ENCODE data around the gene RASAL3.

DNA sequence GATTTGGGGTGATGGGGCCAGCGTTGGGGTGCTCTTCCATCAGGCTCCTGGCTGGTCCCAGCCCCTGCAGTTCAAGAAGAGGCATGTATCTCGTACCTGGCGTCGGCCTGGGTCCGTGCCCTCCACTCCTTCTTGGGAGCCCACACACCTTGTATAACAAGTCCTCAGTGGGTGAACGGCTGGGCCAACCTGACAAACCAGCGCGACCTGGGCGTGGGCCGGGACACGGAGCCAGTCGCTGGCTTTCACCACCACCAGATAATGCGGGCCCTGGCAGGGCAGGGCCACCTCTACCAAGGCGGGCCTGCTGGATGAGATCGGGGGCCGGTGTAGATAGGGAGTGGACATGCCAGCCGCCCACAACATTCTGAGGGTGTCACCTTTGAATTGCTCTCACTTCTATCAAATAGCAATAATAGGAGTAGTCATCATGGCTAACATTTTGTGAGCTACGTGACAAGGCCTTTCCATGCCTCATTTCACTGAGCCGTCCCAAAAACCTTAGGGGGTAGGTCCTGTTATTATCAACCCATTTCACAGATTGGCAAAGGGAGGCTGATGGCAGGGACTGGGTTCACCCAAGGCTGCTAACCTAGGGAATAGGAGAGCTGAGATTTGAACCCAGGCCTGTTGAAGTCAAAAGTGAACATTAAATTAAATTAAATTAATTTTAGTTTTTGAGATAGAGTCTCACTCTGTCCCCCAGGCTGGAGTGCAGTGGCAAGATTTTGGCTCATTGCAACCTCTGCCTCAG, 47.5 kb upstream of the RASAL3 start:
- TF ChIP-seq POLR2A (IDR thresholded peaks at IDR 0.05; ENCODE audit: low read depth, low read length): no peak
- no peak for TF ChIP-seq POLR2AphosphoS5 (IDR thresholded peaks at IDR 0.05; ENCODE audit: low read depth, low read length)
- no peak for TF ChIP-seq TAF1 (IDR thresholded peaks at IDR 0.05; ENCODE audit: low read depth, low read length)
- no peak for TF ChIP-seq SPI1 (IDR thresholded peaks at IDR 0.05; ENCODE audit: low read depth, low read length)
- TF ChIP-seq PAX5 (IDR thresholded peaks at IDR 0.05; ENCODE audit: insufficient read depth, low read length, severe bottlenecking): no peak
- no peak for TF ChIP-seq POU2F2 (IDR thresholded peaks at IDR 0.05; ENCODE audit: low read depth, low read length)
